Activated CD4-positive, CD25-positive, alpha-beta regulatory T cell (primary cell): Measurements from ENCODE around the gene HMX3.
"Not testable (repeated sequence)": the region's sequence is repeated elsewhere in the genome, so short reads cannot be mapped to it uniquely, and the experiment has no call there.

Source experiments
- DNase-seq, 4 experiments: peaks; one replicate each; lab custom pipeline; 2025; lab: John Stamatoyannopoulos, UW

The HMX3 gene

GRCh38 chr10:123171616-123172015 lies 35.8 kb downstream of the HMX3 start:
- DNase-seq = not testable (repeated sequence)

- DNase-seq = no peak
Measured at GRCh38 chr10:123175389-123176387, 39.9 kb downstream of the HMX3 start.

GRCh38 chr10:123178390-123178789 lies 42.6 kb downstream of the HMX3 start:
- DNase-seq = not testable (repeated sequence)

GRCh38 chr10:123180101-123181090 lies 44.6 kb downstream of the HMX3 start:
- no peak for DNase-seq

GRCh38 chr10:123183724-123184123 lies 48.0 kb downstream of the HMX3 start:
- DNase-seq = no peak

- DNase-seq = no peak
Measured at GRCh38 chr10:123187781-123188180, 52.0 kb downstream of the HMX3 start.
